Activated T-cell treated with anti-CD3 and anti-CD28 coated beads for 1 hour (primary cell): ENCODE data around the gene SPIRE2.
"Not testable (repeated sequence)": the region's sequence is repeated elsewhere in the genome, so short reads cannot be mapped to it uniquely, and the experiment has no call there.

Experiments
- DNase-seq: peaks from one replicate; pipeline ENCODE4 v3.0.0-alpha.2; 2020; ENCODE audit warnings: low read depth

The SPIRE2 gene

DNA sequence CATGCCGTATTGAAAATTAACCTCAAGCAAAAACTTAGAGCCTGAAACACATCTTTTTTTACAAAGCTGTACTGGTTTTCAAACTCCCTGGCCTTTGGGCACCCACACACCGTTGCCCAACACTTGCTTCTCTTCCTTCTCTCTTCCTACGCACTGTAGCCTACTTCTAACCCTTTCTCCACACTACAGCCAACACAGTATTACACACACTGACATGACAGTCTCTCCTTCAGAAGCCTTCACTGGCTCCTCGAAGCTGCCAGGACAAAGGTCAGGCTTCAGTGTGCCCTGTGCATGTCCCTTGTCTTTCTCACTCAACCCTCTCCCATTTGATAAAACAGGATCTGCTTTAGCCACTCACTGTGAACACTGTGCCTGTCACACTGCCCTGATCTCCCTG is 19.8 kb upstream of the SPIRE2 start:
- no peak for DNase-seq

DNA sequence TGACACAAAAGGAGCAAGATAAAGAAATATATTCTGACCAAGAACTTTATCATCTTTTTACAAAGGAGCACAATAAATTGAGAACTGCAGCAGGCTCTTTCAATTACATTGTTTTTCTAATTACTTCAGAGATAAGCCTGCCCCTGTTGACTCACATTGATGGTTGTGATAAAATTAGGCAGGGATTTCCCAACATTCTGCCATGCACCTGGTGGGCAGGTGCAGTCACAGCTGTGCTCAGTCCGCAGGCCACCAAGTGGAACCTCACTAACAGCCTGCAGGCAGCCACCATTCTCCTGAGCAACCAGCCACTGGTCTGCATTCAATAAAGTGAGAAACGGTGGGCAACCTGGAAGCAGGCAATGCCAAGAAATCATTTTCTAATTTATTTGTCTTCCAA is 17.0 kb upstream of the SPIRE2 start:
- DNase-seq: no peak

DNA sequence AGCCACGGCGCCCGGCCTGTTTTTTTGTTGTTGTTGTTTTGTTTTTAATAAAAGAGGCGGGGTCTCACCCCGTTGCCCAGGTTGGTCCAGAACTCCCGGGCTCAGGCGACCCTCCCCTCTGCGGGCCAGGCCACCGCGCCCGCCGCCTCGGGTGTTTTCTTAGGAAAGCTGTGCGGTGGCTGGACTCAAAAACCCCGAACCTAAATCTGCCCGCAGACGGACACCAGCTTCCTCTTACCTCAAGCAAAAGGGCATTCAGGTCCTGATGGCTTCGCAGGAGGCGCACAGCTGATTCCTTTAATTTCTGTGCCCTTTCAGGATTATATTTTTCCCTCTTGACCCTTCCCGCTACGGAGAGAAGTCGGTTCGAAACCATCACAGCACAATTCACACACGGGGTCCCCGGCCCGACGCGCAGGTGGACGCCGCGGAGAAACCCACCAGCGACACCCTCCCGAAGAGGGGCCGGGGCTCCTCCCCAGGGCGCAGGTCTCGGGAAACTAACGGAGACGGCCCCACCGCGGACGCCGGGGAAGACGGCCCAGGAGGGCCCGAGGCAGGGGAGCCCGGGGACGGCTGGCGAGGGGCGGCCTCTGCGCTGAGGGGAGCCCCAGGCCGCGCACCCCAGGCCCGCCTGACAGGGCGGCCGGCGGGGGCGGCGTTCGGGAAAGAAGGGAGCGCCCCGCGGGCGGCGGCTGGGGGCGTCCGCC is 12.5 kb upstream of the SPIRE2 start:
- DNase-seq: no peak

DNA sequence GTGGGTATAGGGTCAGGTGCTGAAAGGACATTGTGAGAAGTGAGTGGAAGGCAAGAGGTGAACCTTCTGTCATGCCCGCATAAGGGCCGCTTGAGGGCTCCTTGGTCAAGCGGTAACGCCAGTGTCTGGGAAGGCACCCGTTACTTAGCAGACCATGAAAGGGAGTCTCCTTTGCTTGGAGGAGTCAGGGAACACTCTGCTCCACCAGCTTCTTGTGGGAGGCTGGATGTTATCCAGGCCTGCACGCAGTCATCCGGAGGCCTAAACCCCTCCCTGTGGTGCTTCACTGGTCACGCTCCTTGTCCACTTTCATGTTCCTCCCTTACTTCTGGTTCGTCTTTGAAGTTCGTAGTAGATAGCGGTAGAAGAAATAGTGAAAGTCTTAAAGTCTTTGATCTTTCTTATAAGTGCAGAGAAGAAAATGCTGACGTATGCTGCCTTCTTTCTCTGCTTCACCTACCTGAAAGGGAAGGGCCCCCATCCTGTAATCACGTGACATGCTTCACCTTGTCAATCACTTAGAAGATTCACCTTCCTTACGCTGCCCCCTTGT is 9.3 kb upstream of the SPIRE2 start:
- DNase-seq: not testable (repeated sequence)

DNA sequence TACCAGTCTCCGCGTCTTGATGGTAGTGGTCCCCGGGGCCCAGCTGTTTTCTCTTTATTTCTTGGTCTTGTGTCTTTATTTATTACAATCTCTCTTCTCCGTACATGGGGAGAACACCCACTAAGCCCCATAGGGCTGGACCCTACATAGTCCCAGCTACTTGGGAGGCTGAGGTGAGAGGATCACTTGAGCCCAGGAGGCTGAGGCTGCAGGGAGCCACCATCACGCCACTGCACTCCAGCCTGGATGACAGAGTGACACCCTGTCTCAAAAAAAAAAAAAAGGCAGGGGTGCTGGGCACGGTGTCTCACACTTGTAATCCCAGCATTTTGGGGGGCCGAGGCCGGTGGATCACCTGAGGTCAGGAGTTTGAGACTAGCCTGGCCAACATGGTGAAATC is 8.8 kb upstream of the SPIRE2 start:
- not testable (repeated sequence) for DNase-seq

DNA sequence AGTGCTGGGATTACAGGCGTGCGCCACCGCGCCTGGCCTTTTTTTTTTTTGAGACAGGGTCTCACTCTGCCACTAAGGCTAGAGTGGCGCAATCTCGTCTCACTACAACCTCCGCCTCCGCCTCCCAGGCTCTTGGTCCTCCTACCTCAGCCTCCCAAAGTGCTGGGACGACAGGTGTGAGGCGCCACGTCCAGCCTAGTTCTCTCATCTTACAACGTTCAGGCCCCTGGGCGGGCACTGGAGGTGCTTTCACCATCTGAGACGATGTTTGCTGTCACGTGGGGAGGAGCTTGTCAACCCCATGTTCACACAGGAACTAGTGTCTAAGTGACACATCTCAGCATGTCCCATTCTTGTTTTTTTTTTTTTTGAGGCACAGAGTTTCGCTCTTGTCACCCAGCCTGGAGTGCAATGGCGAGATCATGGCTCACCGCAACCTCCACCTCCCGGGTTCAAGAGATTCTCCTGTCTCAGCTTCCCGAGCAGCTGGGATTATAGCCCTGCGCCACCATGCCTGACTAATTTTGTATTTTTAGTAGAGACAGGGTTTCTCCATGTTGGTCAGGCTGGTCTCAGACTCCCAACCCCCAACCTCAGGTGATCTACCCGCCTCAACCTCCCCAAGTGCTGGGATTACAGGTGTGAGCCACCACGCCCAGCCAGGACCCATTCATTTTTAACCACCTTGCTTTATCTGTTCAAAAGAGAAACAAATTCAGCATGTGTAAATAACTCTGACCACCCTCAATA is 6.7 kb upstream of the SPIRE2 start:
- no peak for DNase-seq

DNA sequence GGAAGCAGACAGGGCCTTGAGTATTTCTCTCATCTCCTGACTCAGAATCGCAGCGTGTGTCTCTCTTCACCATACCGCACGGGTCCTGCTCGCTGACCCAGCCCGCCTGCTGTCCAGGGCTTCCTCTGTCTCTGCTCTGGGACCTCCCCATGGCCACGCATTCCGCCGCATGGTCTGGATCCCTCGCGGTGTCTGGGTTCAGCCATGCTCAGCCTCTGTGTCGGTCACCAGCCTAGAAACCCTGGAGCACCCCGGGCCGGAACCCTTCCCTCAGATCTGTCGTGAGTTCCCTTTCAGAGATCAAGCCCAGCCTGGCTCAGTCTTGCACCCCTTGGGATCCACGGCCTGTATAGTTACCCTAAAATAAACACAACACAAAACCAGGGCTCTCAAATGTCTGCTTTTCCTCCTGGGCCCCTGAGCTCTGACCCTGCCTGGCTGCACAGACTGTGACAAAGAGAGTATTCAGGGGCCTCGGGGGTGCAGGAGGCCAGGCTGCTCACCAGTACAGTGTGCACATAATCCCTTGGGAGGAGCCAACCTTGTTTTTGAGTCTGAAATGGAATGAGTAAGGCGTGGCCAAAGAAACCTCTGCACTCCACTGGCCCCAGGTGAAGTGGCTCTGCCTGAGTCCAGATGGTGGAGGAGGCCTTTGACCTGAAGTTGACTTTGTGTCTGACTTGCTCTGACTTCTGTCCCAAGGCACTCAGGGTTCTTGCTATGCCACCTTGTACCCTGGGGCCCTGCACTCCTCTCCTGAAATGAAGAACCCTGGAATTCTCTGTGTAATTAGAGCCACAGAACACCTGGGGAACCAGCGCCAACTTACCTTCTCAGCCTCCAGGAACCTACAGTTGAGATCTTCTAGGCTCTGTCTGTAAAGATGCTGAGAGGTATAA is 5.8 kb upstream of the SPIRE2 start:
- no peak for DNase-seq

DNA sequence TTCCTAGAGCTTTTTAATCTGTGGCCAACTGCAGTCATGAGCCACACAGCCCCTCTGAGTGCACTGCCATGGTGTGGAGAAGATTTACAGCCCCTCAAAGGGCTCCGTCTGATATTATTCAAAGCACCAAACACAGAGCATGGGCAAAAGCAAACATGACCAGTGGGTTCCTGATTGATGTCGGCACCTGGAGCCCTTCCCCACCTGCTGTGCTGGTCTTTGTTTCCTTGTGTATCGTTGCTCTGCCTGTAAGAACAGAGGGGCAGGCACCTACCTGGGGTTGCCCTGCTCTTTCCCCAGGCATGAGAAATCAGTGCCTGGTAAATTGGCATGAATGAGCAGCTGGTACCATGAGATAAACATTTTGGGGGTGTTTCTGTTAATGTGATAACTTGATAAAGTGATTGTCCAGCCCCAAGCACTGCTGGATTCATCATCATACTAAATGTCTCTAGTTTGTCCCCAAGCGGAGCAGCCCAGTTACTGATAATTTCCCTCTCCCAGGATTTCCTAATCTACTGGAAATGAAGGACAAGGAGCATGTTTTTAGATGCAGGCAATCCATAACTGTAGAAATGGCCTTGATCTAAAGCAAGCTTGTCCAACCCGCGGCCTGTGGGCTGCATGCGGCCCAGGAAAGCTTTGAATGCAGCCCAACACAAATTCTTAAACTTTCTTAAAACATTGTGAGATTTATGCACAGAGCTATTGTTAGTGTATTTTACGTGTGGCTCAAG is 5.0 kb upstream of the SPIRE2 start:
- no peak for DNase-seq

DNA sequence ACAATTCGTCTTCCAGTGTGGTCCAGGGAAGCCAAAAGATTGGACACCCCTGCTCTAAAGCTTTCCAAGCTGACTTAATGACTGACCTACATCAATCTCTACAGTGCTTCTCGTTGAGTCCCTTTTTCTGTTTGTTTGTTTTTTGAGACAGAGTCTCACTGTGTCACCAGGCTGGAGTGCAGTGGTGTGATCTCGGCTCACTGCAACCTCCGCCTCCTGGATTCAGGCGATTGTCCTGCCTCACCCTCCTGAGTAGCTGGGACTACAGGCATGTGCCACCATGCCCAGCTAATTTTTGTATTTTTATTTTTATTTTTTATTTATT is 4.5 kb upstream of the SPIRE2 start:
- not testable (repeated sequence) for DNase-seq

DNA sequence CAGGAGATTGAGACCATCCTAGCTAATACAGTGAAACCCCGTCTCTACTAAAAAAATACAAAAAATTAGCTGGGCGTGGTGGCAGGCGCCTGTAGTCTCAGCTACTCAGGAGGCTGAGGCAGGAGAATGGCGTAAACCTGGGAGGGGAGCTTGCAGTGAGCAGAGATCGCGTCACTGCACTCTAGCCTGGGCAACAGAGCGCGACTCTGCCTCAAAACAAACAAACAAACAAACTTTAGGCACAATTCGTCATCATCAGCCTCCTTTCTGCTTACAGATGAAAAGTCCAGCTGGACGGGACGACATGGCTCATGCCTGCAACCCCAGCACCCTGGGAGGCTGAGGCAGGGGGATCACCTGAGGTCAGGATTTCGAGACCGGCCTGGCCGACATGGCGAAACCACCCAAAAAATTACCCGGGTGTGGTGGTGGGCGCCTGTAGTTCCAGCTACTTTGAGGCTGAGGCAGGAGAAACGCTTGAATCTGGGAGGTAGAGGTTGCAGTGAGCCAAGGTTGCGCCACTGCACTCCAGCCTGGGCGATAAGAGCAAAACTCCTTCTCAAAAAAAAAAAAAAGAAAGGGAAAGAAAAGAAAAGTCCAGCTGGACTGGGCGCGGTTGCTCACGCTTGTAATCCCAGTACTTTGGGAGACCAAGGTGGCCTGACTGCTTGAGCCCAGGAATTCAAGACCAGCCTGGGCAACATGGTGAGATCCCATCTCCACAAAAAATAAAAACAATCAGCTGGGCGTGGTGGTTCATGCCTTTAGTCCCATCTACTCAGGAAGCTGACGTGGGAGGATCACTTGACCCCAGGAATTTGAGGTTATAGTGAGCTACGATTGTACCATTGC is 1.5 kb upstream of the SPIRE2 start:
- DNase-seq: no peak

DNA sequence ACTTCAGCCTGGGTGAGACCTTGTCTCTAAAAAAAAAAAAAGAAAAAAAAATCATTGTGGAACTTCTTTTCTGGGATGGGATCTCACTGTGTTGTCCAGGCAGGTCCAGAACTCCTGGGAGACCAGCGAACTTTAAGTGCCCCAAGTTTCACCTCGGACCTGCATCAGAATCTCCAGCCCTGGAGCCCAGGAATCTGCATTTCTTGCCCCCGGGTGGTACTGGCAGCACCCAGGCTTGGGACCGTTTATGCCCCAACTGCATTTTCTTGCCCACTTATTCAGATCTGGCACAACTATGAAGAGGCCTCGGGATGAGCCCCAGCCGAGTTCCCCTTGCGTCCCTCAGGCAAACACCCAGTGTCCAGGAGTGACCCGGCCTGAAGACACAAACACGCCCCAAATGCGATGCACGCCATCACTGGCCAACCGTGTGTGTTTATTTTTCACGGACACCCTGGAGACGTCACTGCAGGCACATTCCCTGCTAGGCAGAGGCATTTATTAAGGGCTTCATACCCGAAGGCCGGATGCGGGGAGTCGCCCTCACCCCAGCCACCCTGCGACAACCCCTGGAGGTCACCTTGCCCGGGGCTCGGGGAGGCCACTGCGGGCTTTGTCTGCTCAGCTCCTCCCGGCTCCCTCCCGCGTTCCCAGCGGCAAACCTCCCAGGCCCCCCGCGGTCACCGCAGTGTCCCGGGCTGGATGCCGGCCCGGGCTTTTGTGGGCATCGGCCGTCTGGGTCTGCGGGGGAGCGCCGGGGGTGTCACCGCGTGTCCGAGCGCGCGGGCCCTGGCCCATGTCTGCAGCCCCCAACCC is 684 bp upstream of the SPIRE2 start:
- DNase-seq: no peak

DNA sequence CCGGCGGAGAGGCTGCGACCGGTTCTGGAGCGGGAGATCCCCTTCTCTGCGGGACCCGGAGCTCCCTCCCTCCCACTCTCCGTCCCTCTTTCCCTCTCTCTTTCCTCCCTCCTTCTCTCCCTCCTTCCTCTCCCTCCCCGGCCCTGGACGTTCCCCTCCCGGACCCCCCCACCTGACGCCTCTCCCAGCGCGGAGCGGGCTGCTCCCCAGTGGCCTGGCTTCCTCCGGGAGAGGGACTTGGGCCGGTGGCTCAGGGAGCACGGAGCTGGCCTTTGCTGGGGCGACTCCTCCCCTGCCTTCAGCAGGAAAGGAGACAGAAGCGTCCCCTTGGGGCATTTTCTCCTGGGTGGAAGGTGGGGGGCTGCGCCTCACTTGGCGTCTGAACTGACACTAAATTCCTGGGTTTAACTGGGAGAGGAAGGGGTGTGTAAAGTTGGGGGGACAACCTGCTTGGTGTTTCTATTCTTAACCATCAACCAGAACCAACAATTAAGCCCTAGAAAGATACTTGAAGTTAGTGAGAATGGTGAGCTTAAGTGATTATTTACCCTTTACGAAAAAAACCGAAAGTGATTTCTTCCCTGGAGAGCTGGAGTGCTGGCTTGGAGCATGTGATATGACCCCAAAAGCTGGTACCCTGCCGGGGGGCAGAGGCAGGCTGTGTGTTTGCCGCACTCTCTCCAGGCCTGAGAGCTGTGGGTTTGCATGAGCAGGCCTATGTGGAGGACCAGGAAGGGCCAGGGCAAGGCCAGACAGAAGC is 775 bp downstream of the SPIRE2 start:
- no peak for DNase-seq

DNA sequence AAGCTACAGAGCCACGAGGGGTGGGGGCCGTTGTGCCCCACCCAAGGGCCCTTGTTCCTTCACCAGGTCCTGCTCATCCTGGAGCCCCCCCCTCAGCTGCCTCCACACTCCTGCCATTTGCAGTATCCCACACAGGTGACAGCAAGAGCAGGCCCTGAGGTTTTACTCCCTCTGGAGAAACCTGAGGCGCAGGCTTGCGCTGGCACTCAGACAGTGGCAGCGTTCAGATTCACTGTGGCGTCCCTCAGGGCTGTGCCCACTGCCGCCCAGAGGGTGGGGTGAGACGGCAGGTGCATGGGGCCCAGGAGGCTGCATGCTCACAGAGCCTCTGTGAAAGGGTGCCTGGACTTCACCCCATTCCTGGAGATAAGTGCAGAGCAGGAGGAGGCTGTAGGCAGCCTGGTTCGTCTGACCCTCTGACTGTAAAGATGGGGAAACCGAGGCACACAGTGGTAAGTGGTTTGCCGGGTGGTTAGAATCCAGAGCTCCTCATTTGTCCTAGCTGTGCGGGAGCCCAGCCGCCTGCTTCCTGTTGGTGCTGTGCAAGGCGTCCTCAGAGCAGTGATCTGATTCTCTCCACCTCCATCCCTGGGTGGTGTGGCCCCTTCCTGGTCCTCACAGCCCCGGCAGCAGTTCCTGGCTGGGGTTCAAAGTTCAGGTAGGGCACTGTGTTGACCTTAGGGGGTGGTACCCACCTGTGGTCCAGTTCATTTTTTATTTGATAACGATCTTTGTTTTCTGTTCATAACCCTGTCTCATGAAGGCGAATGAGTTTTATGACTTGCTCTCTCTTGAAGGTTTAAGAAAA is 1.6 kb downstream of the SPIRE2 start:
- no peak for DNase-seq

DNA sequence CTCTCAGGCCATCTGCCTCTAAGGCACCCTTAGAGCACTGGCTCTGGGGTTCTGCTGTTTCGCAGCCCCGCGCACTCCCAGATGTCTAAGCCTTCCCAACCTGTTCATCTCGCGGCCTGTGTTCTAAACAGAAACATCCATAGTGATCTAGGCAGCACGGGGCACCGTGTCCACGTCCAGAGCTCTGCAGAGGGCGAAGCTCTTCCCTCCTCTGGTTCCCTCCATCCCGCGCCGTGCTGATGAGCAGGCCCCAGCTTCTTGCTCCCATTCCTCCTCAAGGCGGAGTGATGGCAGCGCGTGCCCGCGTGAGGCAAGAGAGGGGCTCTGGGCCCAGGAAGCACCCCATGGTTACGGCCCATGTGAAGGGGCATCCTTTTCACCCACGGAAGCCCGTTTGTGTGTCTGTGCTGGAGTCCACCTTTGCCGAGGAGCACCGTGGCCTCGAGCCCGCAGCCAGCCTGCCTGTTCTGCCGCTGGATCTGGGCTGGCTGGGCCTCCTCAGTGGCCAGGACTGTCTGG is 3.6 kb downstream of the SPIRE2 start:
- DNase-seq: no peak

DNA sequence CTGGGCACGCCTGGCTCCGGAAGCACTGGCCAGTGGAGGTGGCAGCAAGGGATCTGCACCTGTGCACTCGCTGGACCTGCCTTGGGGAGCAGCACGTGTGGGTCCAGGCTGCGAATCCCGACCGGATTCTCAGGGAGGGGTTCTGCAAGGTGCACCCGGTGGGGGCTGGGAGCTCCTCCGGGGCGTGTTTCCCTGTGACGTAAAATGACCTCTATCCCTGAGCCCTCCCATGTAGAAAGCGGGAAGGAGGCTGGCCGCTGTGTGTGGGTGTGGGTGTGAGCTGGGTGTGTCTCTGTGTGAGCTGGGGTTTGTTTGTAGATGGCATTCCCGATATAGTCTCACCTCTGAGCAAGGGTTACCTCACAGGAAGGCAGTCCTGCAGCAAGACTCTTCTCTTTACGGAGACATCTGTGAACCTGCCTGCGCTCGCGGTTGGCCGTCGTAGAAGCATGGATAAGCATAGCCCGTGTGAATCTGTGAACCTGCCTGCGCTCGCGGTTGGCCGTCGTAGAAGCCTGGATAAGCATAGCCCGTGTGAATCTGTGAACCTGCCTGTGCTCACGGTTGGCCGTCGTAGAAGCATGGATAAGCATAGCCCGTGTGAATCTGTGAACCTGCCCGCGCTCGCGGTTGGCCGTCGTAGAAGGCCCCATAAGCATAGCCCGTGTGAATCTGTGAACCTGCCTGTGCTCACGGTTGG is 5.5 kb downstream of the SPIRE2 start:
- DNase-seq: not testable (repeated sequence)

DNA sequence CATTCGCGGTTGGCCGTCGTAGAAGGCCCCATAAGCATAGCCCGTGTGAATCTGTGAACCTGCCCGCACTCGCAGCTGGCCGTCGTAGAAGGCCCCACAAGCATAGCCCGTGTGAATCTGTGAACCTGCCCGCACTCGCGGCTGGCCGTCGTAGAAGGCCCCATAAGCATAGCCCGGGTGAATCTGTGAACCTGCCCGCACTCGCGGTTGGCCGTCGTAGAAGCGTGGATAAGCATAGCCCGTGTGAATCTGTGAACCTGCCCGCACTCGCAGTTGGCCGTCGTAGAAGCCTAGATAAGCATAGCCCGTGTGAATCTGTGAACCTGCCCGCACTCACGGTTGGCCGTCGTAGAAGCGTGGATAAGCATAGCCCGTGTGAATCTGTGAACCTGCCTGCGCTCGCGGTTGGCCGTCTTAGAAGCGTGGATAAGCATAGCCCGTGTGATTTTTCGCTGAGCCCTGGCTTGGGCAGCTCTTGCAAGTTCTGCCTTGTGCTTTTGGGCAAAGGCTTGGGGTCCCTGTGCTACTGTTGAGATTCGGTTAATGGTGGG is 6.6 kb downstream of the SPIRE2 start:
- not testable (repeated sequence) for DNase-seq

DNA sequence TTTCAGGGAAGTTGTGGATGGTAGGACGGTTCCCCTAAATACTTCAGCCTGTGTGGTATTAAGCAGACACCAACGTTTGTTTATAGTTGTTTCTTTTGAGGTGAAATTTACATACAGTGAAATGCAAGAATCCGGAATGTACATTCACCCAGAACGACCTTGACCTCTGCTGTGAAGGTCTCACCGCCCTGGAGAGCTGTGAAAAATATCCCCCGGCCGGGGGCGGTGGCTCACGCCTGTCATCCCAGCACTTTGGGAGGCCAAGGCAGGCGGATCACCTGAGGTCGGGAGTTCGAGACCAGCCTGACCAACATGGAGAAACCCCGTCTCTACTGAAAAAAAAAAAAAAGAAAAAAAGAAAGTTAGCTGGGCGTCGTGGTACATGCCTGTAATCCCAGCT is 8.2 kb downstream of the SPIRE2 start:
- DNase-seq: not testable (repeated sequence)
